Fibroblast of pulmonary artery (primary cell): ENCODE results near the gene EP300.
"Not testable (repeated sequence)": the region's sequence is repeated elsewhere in the genome, so short reads cannot be mapped to it uniquely, and the experiment has no call there.

Experiments
- DNase-seq: peaks from one replicate; pipeline ENCODE4 v3.0.0-alpha.2; 2010; ENCODE audit warnings: low read depth
- H3K4me3 ChIP-seq: replicated peaks from 2 replicates; pipeline ENCODE4 v1.5.1; 2011; ENCODE audit warnings: low read depth, mild to moderate bottlenecking, control low read depth, low read length, moderate library complexity
- CTCF ChIP-seq: IDR thresholded peaks from 2 replicates; pipeline ENCODE4 v1.5.1; 2011; ENCODE audit warnings: mild to moderate bottlenecking, control low read depth, low read length, inconsistent platforms; ENCODE audit errors: missing control alignments

EP300 gene

GRCh38 chr22:41052661-41053490 is 39.5 kb upstream of the EP300 start:
- no peak overlapping the region for H3K4me3 ChIP-seq
- no peak for TF ChIP-seq CTCF
- peak; percentile 35 for DNase-seq

GRCh38 chr22:41057076-41057475 is 35.3 kb upstream of the EP300 start:
- no peak for DNase-seq
- no peak for TF ChIP-seq CTCF
- no peak overlapping the region for H3K4me3 ChIP-seq

- TF ChIP-seq CTCF, result no peak
Observed at GRCh38 chr22:41062146-41062545, 30.2 kb upstream of the EP300 start.

GRCh38 chr22:41064326-41064725 is 28.1 kb upstream of the EP300 start:
- H3K4me3 ChIP-seq, DNase-seq: not testable (repeated sequence)

More at GRCh38 chr22:41062146-41062545, 30.2 kb upstream of the EP300 start:
- no peak overlapping the region for H3K4me3 ChIP-seq
- DNase-seq, result no peak

- DNase-seq, result not testable (repeated sequence)
Observed at GRCh38 chr22:41066341-41066740, 26.1 kb upstream of the EP300 start.

GRCh38 chr22:41067968-41068367 is 24.4 kb upstream of the EP300 start:
- H3K4me3 ChIP-seq, DNase-seq: not testable (repeated sequence)

More at GRCh38 chr22:41066341-41066740, 26.1 kb upstream of the EP300 start:
- not testable (repeated sequence) for H3K4me3 ChIP-seq

GRCh38 chr22:41070665-41071331 is 21.6 kb upstream of the EP300 start:
- no peak for TF ChIP-seq CTCF
- no peak for DNase-seq
- H3K4me3 ChIP-seq, result no peak overlapping the region

GRCh38 chr22:41074061-41074460 is 18.3 kb upstream of the EP300 start:
- H3K4me3 ChIP-seq, result no peak overlapping the region
- DNase-seq, result no peak
- TF ChIP-seq CTCF, result no peak
